HG03175 (cell line): Measurements from ENCODE around the gene SEPTIN6.

ENCODE experiments used
- ATAC-seq: cut with Tn5 transposase; IDR thresholded peaks from one replicate; pipeline ENCODE4 v1.9.1; 2021; ENCODE audit warnings: mild to moderate bottlenecking, moderate library complexity; ENCODE audit not compliant: unreplicated experiment

The SEPTIN6 gene

GRCh38 chrX:119693040-119693995, at the start of gene SEPTIN6:
Gene SEPTIN6, minus strand, starts transcription at chrX:119693168. Its CDS starts 63 bp downstream, at chrX:119693105.
- peak; percentile 69 for ATAC-seq

GRCh38 chrX:119738742-119739141, 45.8 kb upstream of the SEPTIN6 start:
- ATAC-seq: no peak

GRCh38 chrX:119736206-119736764, 43.3 kb upstream of the SEPTIN6 start:
- no peak for ATAC-seq

GRCh38 chrX:119735467-119735866, 42.5 kb upstream of the SEPTIN6 start:
- no peak for ATAC-seq

- no peak for ATAC-seq
Observed at GRCh38 chrX:119734897-119735339, 42.0 kb upstream of the SEPTIN6 start.

GRCh38 chrX:119729408-119730201, 36.6 kb upstream of the SEPTIN6 start:
- no peak for ATAC-seq

GRCh38 chrX:119728487-119728886, 35.5 kb upstream of the SEPTIN6 start:
- ATAC-seq: no peak

GRCh38 chrX:119726900-119727555, 34.1 kb upstream of the SEPTIN6 start:
- ATAC-seq: no peak

GRCh38 chrX:119721926-119722325, 29.0 kb upstream of the SEPTIN6 start:
- no peak for ATAC-seq

GRCh38 chrX:119721487-119721886, 28.5 kb upstream of the SEPTIN6 start:
- ATAC-seq: no peak

- no peak for ATAC-seq
Observed at GRCh38 chrX:119709630-119710029, 16.7 kb upstream of the SEPTIN6 start.

- no peak for ATAC-seq
Observed at GRCh38 chrX:119708936-119709335, 16.0 kb upstream of the SEPTIN6 start.

- ATAC-seq: no peak
Observed at GRCh38 chrX:119706616-119707015, 13.6 kb upstream of the SEPTIN6 start.

- no peak for ATAC-seq
Observed at GRCh38 chrX:119698845-119699244, 5.9 kb upstream of the SEPTIN6 start.

GRCh38 chrX:119696251-119696890, 3.4 kb upstream of the SEPTIN6 start:
- ATAC-seq: no peak

GRCh38 chrX:119695535-119696050, 2.6 kb upstream of the SEPTIN6 start:
- no peak for ATAC-seq

GRCh38 chrX:119694601-119695534, 1.9 kb upstream of the SEPTIN6 start:
- ATAC-seq: no peak

- ATAC-seq: no peak
Observed at GRCh38 chrX:119693996-119694451, 1.1 kb upstream of the SEPTIN6 start.
